CD4-positive, alpha-beta T cell treated with Interferon alpha-2 for 1 hour (primary cell): Measurements from ENCODE around the gene SLITRK1.

ENCODE experiments used
- DNase-seq, 2 donors: peaks; one replicate each; pipeline ENCODE4 v3.0.0-alpha.2; 2020 to 2022

SLITRK1 gene

GRCh38 chr13:83865161-83866137 is 16.8 kb downstream of the SLITRK1 start:
- DNase-seq: no peak

- DNase-seq: no peak
These were observed 28.5 kb downstream of the SLITRK1 start for GRCh38 chr13:83853771-83854170.

- no peak for DNase-seq
These were observed 37.2 kb downstream of the SLITRK1 start for GRCh38 chr13:83845106-83845505.

- DNase-seq: no peak
These were observed 43.1 kb downstream of the SLITRK1 start for GRCh38 chr13:83839146-83839545.

DNA sequence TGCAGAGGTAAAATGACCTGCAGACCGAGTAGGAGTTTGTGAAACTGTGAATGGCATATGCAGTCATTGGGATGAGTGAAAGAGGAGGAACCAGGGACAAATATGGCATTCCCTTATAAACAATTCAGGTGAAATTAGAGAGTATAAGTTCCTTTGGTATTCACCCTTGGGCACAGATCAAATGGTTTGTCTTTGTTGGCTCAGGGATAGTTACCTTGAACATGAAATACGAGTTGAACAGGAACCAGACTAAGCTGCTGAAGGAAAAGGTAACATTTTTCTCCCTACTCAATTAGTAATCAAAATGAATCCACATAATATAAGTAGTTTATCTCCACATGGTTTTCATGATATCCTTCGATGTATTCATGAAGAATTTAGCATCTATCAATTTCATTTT is 50.5 kb downstream of the SLITRK1 start:
- no peak for DNase-seq

GRCh38 chr13:83829810-83830209 is 52.5 kb downstream of the SLITRK1 start:
- DNase-seq: no peak

GRCh38 chr13:83827338-83827737 is 54.9 kb downstream of the SLITRK1 start:
- no peak for DNase-seq
